Measurements from ENCODE around the gene ASTL.

Gene ASTL

GRCh38 chr2:96103761-96104486 lies 34.4 kb downstream of the ASTL start:
- TF ChIP-seq SPI1 (IDR thresholded peaks at IDR 0.05; ENCODE audit: borderline replicate concordance, low read depth): peak; percentile 53; the same call in 1 of the 2 replicates
- no peak for TF ChIP-seq POLR2AphosphoS5 (IDR thresholded peaks at IDR 0.05; ENCODE audit: low read depth)
- Histone ChIP-seq H3K27ac (replicated peaks) (no peak overlapping the region), H3K4me3 (replicated peaks; ENCODE audit: insufficient read depth, low read length) (no peak overlapping the region), H3K27me3 (ENCODE audit: insufficient read depth, poor library complexity, severe bottlenecking) (no peaks in the 10 kb centered on the region)
- peak in 1 of 2 experiments; percentile 52 for DNase-seq (ENCODE audit: low read depth in 1 of 2, low spot score in 1 of 2)

GRCh38 chr2:96103187-96103601 lies 35.1 kb downstream of the ASTL start:
- Histone ChIP-seq H3K27me3 (ENCODE audit: insufficient read depth, poor library complexity, severe bottlenecking) (no peaks in the 10 kb centered on the region), H3K4me3 (replicated peaks; ENCODE audit: insufficient read depth, low read length) (no peak overlapping the region), H3K27ac (replicated peaks) (no peak overlapping the region)
- DNase-seq (ENCODE audit: low read depth in 1 of 2, low spot score in 1 of 2): no peak
- no peak for TF ChIP-seq REST (IDR thresholded peaks at IDR 0.05; ENCODE audit: insufficient replicate concordance, low read depth)
- TF ChIP-seq POLR2AphosphoS5 (IDR thresholded peaks at IDR 0.05; ENCODE audit: low read depth): no peak
- TF ChIP-seq, protein P1, sequence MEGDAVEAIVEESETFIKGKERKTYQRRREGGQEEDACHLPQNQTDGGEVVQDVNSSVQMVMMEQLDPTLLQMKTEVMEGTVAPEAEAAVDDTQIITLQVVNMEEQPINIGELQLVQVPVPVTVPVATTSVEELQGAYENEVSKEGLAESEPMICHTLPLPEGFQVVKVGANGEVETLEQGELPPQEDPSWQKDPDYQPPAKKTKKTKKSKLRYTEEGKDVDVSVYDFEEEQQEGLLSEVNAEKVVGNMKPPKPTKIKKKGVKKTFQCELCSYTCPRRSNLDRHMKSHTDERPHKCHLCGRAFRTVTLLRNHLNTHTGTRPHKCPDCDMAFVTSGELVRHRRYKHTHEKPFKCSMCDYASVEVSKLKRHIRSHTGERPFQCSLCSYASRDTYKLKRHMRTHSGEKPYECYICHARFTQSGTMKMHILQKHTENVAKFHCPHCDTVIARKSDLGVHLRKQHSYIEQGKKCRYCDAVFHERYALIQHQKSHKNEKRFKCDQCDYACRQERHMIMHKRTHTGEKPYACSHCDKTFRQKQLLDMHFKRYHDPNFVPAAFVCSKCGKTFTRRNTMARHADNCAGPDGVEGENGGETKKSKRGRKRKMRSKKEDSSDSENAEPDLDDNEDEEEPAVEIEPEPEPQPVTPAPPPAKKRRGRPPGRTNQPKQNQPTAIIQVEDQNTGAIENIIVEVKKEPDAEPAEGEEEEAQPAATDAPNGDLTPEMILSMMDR (IDR thresholded peaks at IDR 0.05; ENCODE audit: insufficient read depth, low read length): no peak
- no peak for TF ChIP-seq GABPA (IDR thresholded peaks at IDR 0.05; ENCODE audit: low read depth)
- no peak for TF ChIP-seq SPI1 (IDR thresholded peaks at IDR 0.05; ENCODE audit: borderline replicate concordance, low read depth)

- TF ChIP-seq GABPA (IDR thresholded peaks at IDR 0.05; ENCODE audit: low read depth) (no peak), POLR2AphosphoS5 (IDR thresholded peaks at IDR 0.05; ENCODE audit: low read depth) (no peak), REST (IDR thresholded peaks at IDR 0.05; ENCODE audit: insufficient replicate concordance, low read depth) (no peak), SPI1 (IDR thresholded peaks at IDR 0.05; ENCODE audit: borderline replicate concordance, low read depth) (no peak)
- TF ChIP-seq, protein P1 (IDR thresholded peaks at IDR 0.05; ENCODE audit: insufficient read depth, low read length): no peak
- Histone ChIP-seq H3K4me3 (replicated peaks; ENCODE audit: insufficient read depth, low read length) (no peak overlapping the region), H3K27ac (replicated peaks) (no peak overlapping the region), H3K27me3 (ENCODE audit: insufficient read depth, poor library complexity, severe bottlenecking) (no peaks in the 10 kb centered on the region)
- DNase-seq (ENCODE audit: low read depth in 1 of 2, low spot score in 1 of 2): no peak
These were observed 35.6 kb downstream of the ASTL start for GRCh38 chr2:96102596-96103186.

DNA sequence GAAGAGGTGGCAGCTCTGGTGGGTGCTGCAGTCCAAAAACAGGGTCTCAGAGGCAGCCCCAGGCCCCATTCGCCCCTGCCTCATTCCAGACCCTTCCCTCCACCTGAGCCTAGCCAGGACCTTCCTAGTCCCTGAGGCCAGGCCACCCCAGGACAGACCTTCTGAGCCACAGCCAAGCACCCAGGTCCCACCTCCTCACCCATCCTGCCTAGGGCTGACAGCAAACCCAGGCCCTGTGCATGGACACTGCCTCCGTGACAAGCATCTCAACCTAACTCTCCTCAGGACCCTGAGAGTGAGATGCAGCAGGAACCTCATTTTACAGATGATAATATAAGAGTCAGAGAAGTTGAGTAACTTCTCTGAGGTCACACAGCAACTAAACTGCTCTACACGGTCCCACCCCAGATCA lies 37.4 kb downstream of the ASTL start:
- TF ChIP-seq SPI1 (IDR thresholded peaks at IDR 0.05; ENCODE audit: borderline replicate concordance, low read depth) (no peak), REST (IDR thresholded peaks at IDR 0.05; ENCODE audit: insufficient replicate concordance, low read depth) (no peak), POLR2AphosphoS5 (IDR thresholded peaks at IDR 0.05; ENCODE audit: low read depth) (no peak), GABPA (IDR thresholded peaks at IDR 0.05; ENCODE audit: low read depth) (no peak)
- TF ChIP-seq, protein P1 (IDR thresholded peaks at IDR 0.05; ENCODE audit: insufficient read depth, low read length): no peak
- no peaks in the 10 kb centered on the region for H3K27me3 ChIP-seq (ENCODE audit: insufficient read depth, poor library complexity, severe bottlenecking)
- H3K4me3 ChIP-seq (replicated peaks; ENCODE audit: insufficient read depth, low read length): no peak overlapping the region
- no peak overlapping the region for H3K27ac ChIP-seq (replicated peaks)
- DNase-seq (ENCODE audit: low read depth in 1 of 2, low spot score in 1 of 2): no peak

All from HL-60 (cell line).